Measurements from ENCODE around the gene PRDM16.

GRCh38 chr1:3356827-3357460 lies 287.9 kb downstream of the PRDM16 start:
- TF ChIP-seq CTCF (IDR thresholded peaks at IDR 0.05) (no peak), POLR2A (IDR thresholded peaks at IDR 0.05) (no peak)

All from uterus (tissue), 2 donors.